H1 (cell line): ENCODE measurements around the gene MRE11.

ENCODE experiments used
- BCL11A ChIP-seq, 2 experiments: IDR thresholded peaks; one replicate each; pipeline ENCODE4 v1.6.1; 2011; ENCODE audit warnings: low read depth in 2 of 2, low read length in 2 of 2, mild to moderate bottlenecking in 2 of 2
- CTCF ChIP-seq, 3 experiments: IDR thresholded peaks; 1 replicate in 2 of 3; 2 replicates in 1 of 3; pipeline versions ENCODE4 v1.5.1 to v1.6.1; 2011; ENCODE audit warnings: low read length in 3 of 3, mild to moderate bottlenecking in 3 of 3, inconsistent platforms in 2 of 3, low read depth in 1 of 3, moderate library complexity in 1 of 3; ENCODE audit not compliant: insufficient read depth in 1 of 3; ENCODE audit errors: control extremely low read depth in 1 of 3
- E2F6 ChIP-seq: IDR thresholded peaks from 2 replicates; pipeline ENCODE4 v1.6.1; 2012; ENCODE audit warnings: inconsistent platforms
- EP300 ChIP-seq, 2 experiments: IDR thresholded peaks; 1 replicate in 1 of 2; 2 replicates in 1 of 2; pipeline ENCODE4 v1.6.1; 2011 to 2012; ENCODE audit warnings: low read depth in 2 of 2, low read length in 2 of 2, mild to moderate bottlenecking in 2 of 2, borderline replicate concordance in 1 of 2, inconsistent platforms in 1 of 2, moderate library complexity in 1 of 2
- EZH2 ChIP-seq: fragments of 200-600 bp; sonication (generic); IDR thresholded peaks from 2 replicates; pipeline ENCODE4 v1.7.1; 2012; ENCODE audit warnings: low read depth, mild to moderate bottlenecking, moderate library complexity, low read length, inconsistent platforms; ENCODE audit not compliant: severe bottlenecking
- KDM4A ChIP-seq: IDR thresholded peaks from one replicate; pipeline ENCODE4 v1.7.1; 2012; ENCODE audit warnings: low read depth, mild to moderate bottlenecking, moderate library complexity, low read length, inconsistent platforms; ENCODE audit not compliant: severe bottlenecking
- MAX ChIP-seq: IDR thresholded peaks from 2 replicates; pipeline ENCODE4 v1.6.1; 2012; ENCODE audit warnings: inconsistent platforms
- POLR2A ChIP-seq, 2 experiments: IDR thresholded peaks; 1 replicate in 1 of 2; 2 replicates in 1 of 2; pipeline ENCODE4 v1.6.1; 2011; ENCODE audit warnings: low read depth in 2 of 2, low read length in 2 of 2, mild to moderate bottlenecking in 2 of 2; ENCODE audit errors: control extremely low read depth in 1 of 2
- POLR2AphosphoS5 ChIP-seq: IDR thresholded peaks from 2 replicates; pipeline ENCODE4 v1.6.1; 2011; ENCODE audit warnings: low read depth, low read length
- RAD21 ChIP-seq, 2 experiments: IDR thresholded peaks in 1 of 2; conservative IDR thresholded peaks in 1 of 2; 2 replicates each; pipeline ENCODE4 v1.6.1; 2011; ENCODE audit warnings: low read depth in 2 of 2, low read length in 2 of 2, improper control_type of control experiment in 1 of 2, inconsistent platforms in 1 of 2, mild to moderate bottlenecking in 1 of 2, moderate library complexity in 1 of 2
- RNF2 ChIP-seq: fragments of 200-900, 300-1000 bp; sonication (generic); IDR thresholded peaks from 2 replicates; pipeline ENCODE4 v1.7.1; 2016; ENCODE audit warnings: borderline replicate concordance, low read depth, mild to moderate bottlenecking, antibody characterized with exemption, low read length; ENCODE audit not compliant: poor library complexity, severe bottlenecking; ENCODE audit errors: missing control alignments
- TAF1 ChIP-seq: IDR thresholded peaks from 2 replicates; pipeline ENCODE4 v1.6.1; 2011; ENCODE audit warnings: mild to moderate bottlenecking, low read depth, low read length
- YY1 ChIP-seq: IDR thresholded peaks from 2 replicates; pipeline ENCODE4 v1.6.1; 2011; ENCODE audit warnings: low read depth, mild to moderate bottlenecking, low read length

- TF ChIP-seq TAF1 (no peak), CTCF (IDR thresholded peaks at IDR 0.05; ENCODE audit: control extremely low read depth in 1 of 3, insufficient read depth in 1 of 3, low read depth in 1 of 3, low read length in 3 of 3) (no peak), EZH2 (no peak), KDM4A (no peak), POLR2A (IDR thresholded peaks at IDR 0.05; ENCODE audit: control extremely low read depth in 1 of 2, low read depth in 2 of 2, low read length in 2 of 2) (no peak), RAD21 (IDR thresholded peaks at IDR 0.05 in 1 of 2, conservative IDR thresholded peaks at IDR 0.05 in 1 of 2; ENCODE audit: low read depth in 2 of 2, low read length in 2 of 2) (no peak), E2F6 (no peak), POLR2AphosphoS5 (no peak), BCL11A (IDR thresholded peaks at IDR 0.05; ENCODE audit: low read depth in 2 of 2, low read length in 2 of 2) (no peak), MAX (no peak), EP300 (IDR thresholded peaks at IDR 0.05; ENCODE audit: borderline replicate concordance in 1 of 2, low read depth in 2 of 2, low read length in 2 of 2) (no peak), YY1 (no peak), RNF2 (no peak)
These were observed 91.8 kb downstream of the MRE11 start for GRCh38 chr11:94401773-94402265.
